ENCODE measurements around the gene IFT52. TPM values are rescaled to one million over a fixed set of nuclear protein-coding genes. Genes with fewer than 3 reads are reported as not detected.

Gene IFT52
- total RNA-seq, 1 donor = 35.8 TPM

DNA sequence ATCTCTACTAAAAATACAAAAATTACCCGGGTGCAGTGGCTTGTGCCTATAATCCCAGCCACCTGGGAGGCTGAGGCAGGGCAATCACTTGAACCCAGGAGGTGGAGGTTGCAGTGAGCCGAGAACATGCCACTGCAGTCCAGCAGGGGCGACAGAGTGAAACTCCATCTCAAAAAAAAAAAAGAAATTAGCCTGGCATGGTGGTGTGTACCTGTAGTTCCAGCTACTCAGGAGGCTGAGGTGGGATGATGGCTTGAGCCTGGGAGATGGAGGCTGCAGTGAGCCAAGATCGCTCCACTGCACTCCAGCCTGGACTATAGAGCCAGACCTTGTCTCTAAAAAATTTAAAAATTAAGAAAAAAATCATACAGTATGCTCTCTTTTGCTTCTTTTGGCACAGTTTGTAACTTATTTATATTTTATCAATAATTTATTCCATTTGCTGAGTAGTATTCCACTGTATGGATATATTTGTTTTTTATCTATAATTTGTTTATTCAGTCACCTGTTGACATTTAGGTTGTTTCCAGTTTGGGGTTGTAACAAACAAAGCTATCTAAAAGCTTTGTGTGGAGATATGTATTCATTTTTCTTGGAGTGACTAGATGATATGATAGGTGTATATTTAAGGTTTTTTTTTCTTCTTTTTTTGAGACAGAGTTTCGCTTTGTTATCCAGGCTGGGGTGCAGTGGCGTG is 68.1 kb downstream of the IFT52 start:
- H3K4me3 ChIP-seq (ENCODE audit: low read depth, low read length) = no peak overlapping the region
- TF ChIP-seq, protein P1, sequence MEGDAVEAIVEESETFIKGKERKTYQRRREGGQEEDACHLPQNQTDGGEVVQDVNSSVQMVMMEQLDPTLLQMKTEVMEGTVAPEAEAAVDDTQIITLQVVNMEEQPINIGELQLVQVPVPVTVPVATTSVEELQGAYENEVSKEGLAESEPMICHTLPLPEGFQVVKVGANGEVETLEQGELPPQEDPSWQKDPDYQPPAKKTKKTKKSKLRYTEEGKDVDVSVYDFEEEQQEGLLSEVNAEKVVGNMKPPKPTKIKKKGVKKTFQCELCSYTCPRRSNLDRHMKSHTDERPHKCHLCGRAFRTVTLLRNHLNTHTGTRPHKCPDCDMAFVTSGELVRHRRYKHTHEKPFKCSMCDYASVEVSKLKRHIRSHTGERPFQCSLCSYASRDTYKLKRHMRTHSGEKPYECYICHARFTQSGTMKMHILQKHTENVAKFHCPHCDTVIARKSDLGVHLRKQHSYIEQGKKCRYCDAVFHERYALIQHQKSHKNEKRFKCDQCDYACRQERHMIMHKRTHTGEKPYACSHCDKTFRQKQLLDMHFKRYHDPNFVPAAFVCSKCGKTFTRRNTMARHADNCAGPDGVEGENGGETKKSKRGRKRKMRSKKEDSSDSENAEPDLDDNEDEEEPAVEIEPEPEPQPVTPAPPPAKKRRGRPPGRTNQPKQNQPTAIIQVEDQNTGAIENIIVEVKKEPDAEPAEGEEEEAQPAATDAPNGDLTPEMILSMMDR (IDR thresholded peaks at IDR 0.05; ENCODE audit: insufficient read depth, low read depth, low read length) = peak; percentile 2
- DNase-seq (ENCODE audit: low read depth) = no peak

DNA sequence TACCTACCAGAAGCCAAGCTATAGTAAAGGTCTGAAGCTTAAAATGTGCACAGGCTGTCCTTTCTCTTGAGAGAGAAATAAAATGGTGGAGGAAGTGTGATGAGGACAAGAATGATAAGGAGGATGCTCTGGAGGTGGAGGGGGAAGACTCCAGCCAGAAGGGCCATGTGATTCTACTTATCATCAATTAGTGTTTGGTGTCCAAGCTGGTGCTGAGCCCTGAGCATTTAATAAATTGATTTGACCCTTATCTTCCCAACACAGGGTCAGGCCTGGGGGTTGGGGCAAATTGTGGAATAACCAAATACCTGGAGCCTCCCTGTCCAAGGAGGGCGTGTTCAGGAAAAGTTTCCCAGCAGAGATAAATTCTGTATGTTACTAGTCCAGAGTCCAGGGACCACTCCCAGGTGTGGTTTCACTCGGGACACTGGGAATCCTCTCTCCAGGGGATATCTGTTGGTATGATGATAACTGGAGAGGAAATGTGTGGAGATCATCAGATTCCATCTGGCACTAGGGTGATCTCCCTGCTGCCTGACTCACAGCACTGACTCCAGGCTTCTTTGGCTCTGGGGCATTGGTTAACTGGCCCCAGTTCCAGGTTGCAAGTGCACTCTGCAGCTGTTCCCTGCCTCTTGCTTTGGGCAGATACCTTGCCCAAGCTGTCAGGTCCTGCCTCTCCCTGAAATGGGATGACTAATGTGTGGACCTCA is 72.4 kb downstream of the IFT52 start:
- no peak for DNase-seq (ENCODE audit: low read depth)
- H3K4me3 ChIP-seq (ENCODE audit: low read depth, low read length) = no peak overlapping the region
- TF ChIP-seq, protein P1 (IDR thresholded peaks at IDR 0.05; ENCODE audit: insufficient read depth, low read depth, low read length) = no peak

DNA sequence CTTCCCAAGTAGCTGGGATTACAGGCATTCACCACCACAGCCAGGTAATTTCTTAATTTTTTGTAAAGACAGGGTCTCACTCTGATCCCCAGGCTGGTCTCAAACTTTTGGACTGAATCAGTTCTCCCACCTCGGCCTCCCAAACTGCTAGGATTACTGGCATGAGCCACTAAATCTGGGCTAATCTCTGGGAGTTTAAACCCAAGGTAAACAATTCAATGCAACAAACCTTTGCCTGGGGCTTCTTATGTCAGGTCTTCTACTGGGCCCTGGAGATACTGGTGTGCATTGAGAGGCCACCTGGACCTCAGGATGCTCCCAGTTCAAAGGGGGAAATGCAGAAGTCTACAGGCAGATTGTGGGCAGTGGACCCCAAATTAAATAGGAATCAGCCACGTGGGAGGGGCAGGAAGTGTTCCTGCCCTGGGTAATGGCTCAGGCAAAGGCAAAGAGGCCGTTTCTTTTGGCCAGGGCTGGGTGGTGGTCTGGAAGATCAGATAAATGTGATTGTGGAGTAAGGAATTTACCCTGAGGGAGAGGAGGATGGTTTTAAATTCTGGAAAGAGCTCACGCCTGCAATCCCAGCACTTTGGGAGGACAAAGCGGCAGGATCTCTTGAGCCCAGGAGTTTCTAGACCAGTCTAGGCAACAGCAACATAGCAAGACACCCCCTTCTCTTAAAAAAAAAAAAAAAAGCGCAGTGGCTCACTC is 74.9 kb downstream of the IFT52 start:
- DNase-seq (ENCODE audit: low read depth) = no peak
- TF ChIP-seq, protein P1 (IDR thresholded peaks at IDR 0.05; ENCODE audit: insufficient read depth, low read depth, low read length) = no peak

DNA sequence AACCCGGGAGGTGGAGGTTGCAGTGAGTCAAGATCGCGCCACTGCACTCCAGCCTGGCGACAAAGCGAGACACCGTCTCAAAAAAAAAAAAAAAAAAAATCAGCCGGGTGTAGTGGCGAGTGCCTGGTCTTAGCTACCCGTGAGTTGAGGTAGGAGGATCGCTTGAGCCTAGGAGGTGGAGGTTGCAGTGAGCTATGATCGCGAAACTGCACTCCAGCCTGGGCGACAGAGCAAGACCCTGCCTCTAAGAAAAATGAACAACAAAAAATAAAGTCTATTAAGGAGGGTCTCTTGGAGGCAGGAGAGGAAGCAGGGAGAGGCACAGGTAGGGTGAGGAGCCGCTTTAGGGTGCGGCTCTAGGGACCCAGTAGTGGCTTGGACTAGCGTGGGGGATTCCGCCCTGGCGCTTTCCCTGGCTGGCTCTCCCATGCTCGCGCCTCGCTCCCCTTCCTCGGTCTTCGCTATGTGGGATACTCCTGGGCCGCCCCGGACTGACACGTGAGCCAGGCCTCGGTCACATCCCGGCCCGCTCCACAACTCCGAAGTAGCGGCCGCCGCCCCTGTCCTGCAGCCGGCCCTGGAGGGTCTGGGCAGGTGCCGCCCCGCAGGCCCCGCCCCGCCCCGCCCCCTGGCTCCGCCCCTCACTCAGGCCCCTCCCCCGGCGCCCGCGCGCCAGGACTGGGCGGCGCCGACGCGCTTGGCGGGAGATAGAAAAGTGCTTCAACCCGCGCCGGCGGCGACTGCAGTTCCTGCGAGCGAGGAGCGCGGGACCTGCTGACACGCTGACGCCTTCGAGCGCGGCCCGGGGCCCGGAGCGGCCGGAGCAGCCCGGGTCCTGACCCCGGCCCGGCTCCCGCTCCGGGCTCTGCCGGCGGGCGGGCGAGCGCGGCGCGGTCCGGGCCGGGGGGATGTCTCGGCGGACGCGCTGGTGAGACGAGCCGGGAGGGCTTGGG is 75.9 kb downstream of the IFT52 start, which contains the start of gene MYBL2:
Gene MYBL2 (plus strand): TSS at position 739 of the 953 bp plus-strand sequence. CDS start 170 bp downstream, at position 909.
- peak; percentile 55 for DNase-seq (ENCODE audit: low read depth)
- TF ChIP-seq, protein P1 (IDR thresholded peaks at IDR 0.05; ENCODE audit: insufficient read depth, low read depth, low read length) = no peak
- H3K4me3 ChIP-seq (ENCODE audit: low read depth, low read length) = peak within 1 kb of the TSS; percentile 63

More for the DNA sequence above, 74.9 kb downstream of the IFT52 start:
- H3K4me3 ChIP-seq (ENCODE audit: low read depth, low read length) = no peak overlapping the region

DNA sequence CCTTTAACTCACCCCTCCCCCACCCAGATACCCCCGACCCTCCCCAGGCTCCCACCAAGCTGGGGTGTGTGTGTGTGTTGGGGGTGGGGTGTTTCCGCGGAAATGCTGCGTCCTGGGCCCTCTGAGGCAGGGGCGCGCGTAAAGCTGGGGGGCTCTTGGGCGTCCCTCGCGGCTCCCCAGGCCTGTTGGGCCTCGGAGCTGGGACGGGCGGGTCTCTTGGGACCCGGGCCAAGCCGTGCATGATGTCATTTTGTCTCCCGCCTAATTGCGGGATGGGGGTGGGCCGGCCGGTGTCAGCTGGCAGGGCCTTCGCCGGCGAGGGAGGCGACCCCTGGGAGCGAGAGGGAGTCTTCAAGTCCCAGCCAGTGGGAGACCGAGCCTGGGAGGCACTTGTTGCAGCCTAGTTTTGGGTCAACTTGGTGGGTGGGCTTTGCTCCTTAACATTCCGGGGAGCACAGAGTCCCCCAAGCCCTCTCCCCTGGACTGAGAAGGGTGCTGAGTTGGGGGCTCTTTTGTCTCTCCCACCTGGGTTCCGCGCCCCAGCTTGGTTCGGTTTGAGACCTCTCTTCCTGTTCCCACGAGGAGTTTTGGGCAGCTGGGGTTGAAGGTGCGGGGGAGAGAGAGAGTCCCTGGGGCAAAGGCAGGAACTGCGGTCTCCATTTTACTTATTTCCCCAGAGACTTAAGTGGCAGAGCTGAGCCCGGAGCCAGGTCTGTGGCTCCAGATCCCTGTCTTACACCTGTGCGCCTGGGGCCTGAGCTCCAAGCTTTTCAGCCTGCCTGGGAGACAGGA is 76.8 kb downstream of the IFT52 start:
- peak overlapping the region; percentile 63 for H3K4me3 ChIP-seq (ENCODE audit: low read depth, low read length)
- TF ChIP-seq, protein P1 (IDR thresholded peaks at IDR 0.05; ENCODE audit: insufficient read depth, low read depth, low read length) = no peak
- DNase-seq (ENCODE audit: low read depth) = no peak
